GM12878 (cell line): ENCODE measurements around the gene KDM3B. TPM values are rescaled to one million over a fixed set of nuclear protein-coding genes. Genes with fewer than 3 reads are reported as not detected.
A peak's percentile ranks its signal among the peaks of the same experiment; 100 is the strongest.

ENCODE experiments used
- ATAC-seq: fragments of 200-7000 bp; cut with Tn5 transposase; 3 replicates; pipeline ENCODE4 v1.9.1; 2020; ENCODE audit warnings: mild to moderate bottlenecking, moderate library complexity
- BruUV-seq: library from RNA; stranded (reverse); fragments of 400-500 nt; replicated peaks from 2 replicates; lab custom pipeline; 2021; lab: Mats Ljungman, UMichigan
- CTCF ChIA-PET: fragments of 300-600 bp; sonication (Branson Sonifier 250); formaldehyde crosslinking; extraction: SDS; loops from one replicate; lab custom pipeline; 2021; ENCODE audit warnings: inconsistent platforms; lab: Yijun Ruan, JAX
- POLR2A ChIA-PET: fragments of 350-600 bp; formaldehyde crosslinking; extraction: SDS; loops from one replicate; lab custom pipeline; 2021; ENCODE audit warnings: inconsistent platforms; lab: Charles Lee
- RAD21 ChIA-PET: fragments of 300-600 bp; sonication (Branson Sonifier 250); formaldehyde crosslinking; loops from one replicate; lab custom pipeline; 2023; ENCODE audit warnings: antibody characterized with exemption; ENCODE audit not compliant: unreplicated experiment; lab: Charles Lee
- SMC1A ChIA-PET: fragments of 300-600 bp; sonication (Branson Sonifier 250); formaldehyde crosslinking; loops from one replicate; lab custom pipeline; 2023; ENCODE audit not compliant: unreplicated experiment, uncharacterized antibody; lab: Charles Lee
- DNase-seq: peaks from one replicate; pipeline ENCODE4 v3.0.0-alpha.2; 2011; ENCODE audit warnings: low read depth, low spot score
- FAIRE-seq: peaks from 3 replicates; lab custom pipeline; 2011; peaks lifted over from hg19 to GRCh38; lab: Jason Lieb, UNC
- H2AFZ ChIP-seq: 2 replicates; pipeline ENCODE4 v1.6.0; 2011; ENCODE audit warnings: low read depth, low read length, control low read depth; ENCODE audit not compliant: control insufficient read depth
- H3K27ac ChIP-seq: 2 replicates; pipeline ENCODE4 v1.5.1; 2011; ENCODE audit warnings: control low read depth; ENCODE audit not compliant: control insufficient read depth, insufficient read depth
- H3K27me3 ChIP-seq, 2 experiments: replicated peaks in 1 of 2; 2 replicates each; pipeline versions ENCODE4 v1.6.0 to v1.6.1; 2011; ENCODE audit warnings: low read length in 1 of 2; ENCODE audit not compliant: control insufficient read depth in 2 of 2, insufficient read depth in 2 of 2
- H3K36me3 ChIP-seq, 2 experiments: 2 replicates each; pipeline ENCODE4 v1.5.1; 2011; ENCODE audit warnings: low read length in 1 of 2; ENCODE audit not compliant: control insufficient read depth in 2 of 2, insufficient read depth in 2 of 2
- H3K4me1 ChIP-seq: 2 replicates; pipeline ENCODE4 v1.6.1; 2011; ENCODE audit warnings: mild to moderate bottlenecking, low read length, moderate library complexity, mixed read lengths; ENCODE audit not compliant: control insufficient read depth, insufficient read depth
- H3K4me2 ChIP-seq: 2 replicates; pipeline ENCODE4 v1.6.0; 2011; ENCODE audit warnings: control low read depth; ENCODE audit not compliant: control insufficient read depth, insufficient read depth
- H3K4me3 ChIP-seq: fragments of 200-600 bp; sonication (generic); 2 replicates; pipeline ENCODE4 v1.5.1; 2016
- H3K79me2 ChIP-seq: 2 replicates; pipeline ENCODE4 v1.6.0; 2011; ENCODE audit warnings: low read length; ENCODE audit not compliant: control insufficient read depth, insufficient read depth
- H3K9ac ChIP-seq: 2 replicates; pipeline ENCODE4 v1.8.0; 2011; ENCODE audit warnings: low read length, control low read depth, mixed read lengths; ENCODE audit not compliant: control insufficient read depth, insufficient read depth
- H3K9me3 ChIP-seq: replicated peaks from 3 replicates; pipeline ENCODE4 v1.5.1; 2011; ENCODE audit warnings: mild to moderate bottlenecking, low read length; ENCODE audit not compliant: control insufficient read depth, insufficient read depth
- H4K20me1 ChIP-seq: 2 replicates; pipeline ENCODE4 v1.6.0; 2011; ENCODE audit not compliant: control insufficient read depth, insufficient read depth
- BCL3 ChIP-seq: IDR thresholded peaks from 2 replicates; pipeline ENCODE4 v1.6.1; 2011; ENCODE audit warnings: borderline replicate concordance, low read depth, mild to moderate bottlenecking, moderate library complexity, low read length; ENCODE audit not compliant: insufficient read depth, poor library complexity, severe bottlenecking
- E2F8 ChIP-seq: fragments of 450-650 bp; IDR thresholded peaks from 2 replicates; pipeline ENCODE4 v1.6.1; 2018; ENCODE audit warnings: mild to moderate bottlenecking, low read depth, moderate library complexity; ENCODE audit not compliant: partially characterized antibody
- MXI1 ChIP-seq: fragments of 150-350 bp; IDR thresholded peaks from 2 replicates; pipeline ENCODE4 v1.6.1; 2011; ENCODE audit warnings: low read depth, mild to moderate bottlenecking, inconsistent platforms, low read length, improper control_type of control experiment
- NFIC ChIP-seq: IDR thresholded peaks from 2 replicates; pipeline ENCODE4 v1.6.1; 2012; ENCODE audit warnings: low read depth, mild to moderate bottlenecking, inconsistent platforms, low read length, moderate library complexity
- NFYA ChIP-seq: IDR thresholded peaks from 2 replicates; pipeline ENCODE4 v1.6.1; 2011; ENCODE audit warnings: low read depth, mild to moderate bottlenecking, low read length, improper control_type of control experiment, borderline replicate concordance
- NR2F1 ChIP-seq: fragments of 450-650 bp; conservative IDR thresholded peaks from 2 replicates; pipeline ENCODE4 v1.6.1; 2017; ENCODE audit warnings: mild to moderate bottlenecking
- NRF1 ChIP-seq: conservative IDR thresholded peaks from 2 replicates; pipeline ENCODE4 v1.6.1; 2011; ENCODE audit warnings: mild to moderate bottlenecking, low read depth, low read length, improper control_type of control experiment
- RBBP5 ChIP-seq: fragments of 200-600 bp; sonication (generic); conservative IDR thresholded peaks from 2 replicates; pipeline ENCODE4 v1.6.1; 2016
- RELA ChIP-seq: fragments of 450-650 bp; IDR thresholded peaks from 2 replicates; pipeline ENCODE4 v1.8.0; 2014; ENCODE audit warnings: borderline replicate concordance; ENCODE audit not compliant: partially characterized antibody
- SMAD5 ChIP-seq: IDR thresholded peaks from 2 replicates; pipeline ENCODE4 v1.6.1; 2016; ENCODE audit warnings: antibody characterized with exemption, low read depth
- SREBF2 ChIP-seq: IDR thresholded peaks from 2 replicates; pipeline ENCODE4 v1.6.1; 2012; ENCODE audit warnings: mild to moderate bottlenecking, low read length
- SUZ12 ChIP-seq: fragments of 200-600 bp; sonication (generic); IDR thresholded peaks from one replicate; pipeline ENCODE4 v1.6.1; 2018; ENCODE audit warnings: antibody characterized with exemption, mild to moderate bottlenecking; ENCODE audit not compliant: unreplicated experiment
- TCF7 ChIP-seq: IDR thresholded peaks from 2 replicates; pipeline ENCODE4 v1.6.1; 2014; ENCODE audit warnings: antibody characterized with exemption, borderline replicate concordance
- USF1 ChIP-seq: IDR thresholded peaks from 2 replicates; pipeline ENCODE4 v1.6.1; 2011; ENCODE audit warnings: borderline replicate concordance, low read depth, mild to moderate bottlenecking, moderate library complexity, mixed read lengths, low read length; ENCODE audit not compliant: insufficient read depth; ENCODE audit errors: extremely low read length
- WRNIP1 ChIP-seq: IDR thresholded peaks from 2 replicates; pipeline ENCODE4 v1.6.1; 2011; ENCODE audit warnings: low read depth, low read length, improper control_type of control experiment, borderline replicate concordance
- WGBS: methylation state at CpG from one replicate; pipeline ENCODE4 v1.1.6; 2016; ENCODE audit warnings: low lambda C conversion rate; ENCODE audit not compliant: insufficient replicate concordance, insufficient coverage; ENCODE audit errors: missing lambda C conversion rate; 5-methylcytosine and 5-hydroxymethylcytosine counted together
- in situ Hi-C: fragments of 300-500 bp; cut with MboI; formaldehyde crosslinking; loops from 9 replicates; pipeline ENCODE4 v1.14.3; 2018; ENCODE audit warnings: mixed read lengths
- intact Hi-C: fragments of 100-400 bp; cut with micrococcal nuclease; formaldehyde crosslinking; loops from one replicate; pipeline ENCODE4 v1.14.2; 2022; ENCODE audit not compliant: unreplicated experiment
- polyA plus RNA-seq, 11 experiments: library from polyadenylated mRNA; depleted of rRNA in 4 of 11; unstranded in 6 of 11; stranded (reverse) in 5 of 11; fragments of >200 nt; fragmentation: Nextera tagmentation in 4 of 11; fragmentation: Illumina TruSeq in 1 of 11; extraction: Ambion mirVana in 4 of 11; extraction: Trizol in 1 of 11; gene quantifications; 1 replicate in 1 of 11; 2 replicates in 10 of 11; pipeline versions ENCODE4 v1.2.1 to v1.2.3, GENCODE V29; 2011 to 2016; ENCODE audit warnings: inconsistent platforms in 2 of 11, missing spikeins in 2 of 11, low read depth in 1 of 11
- total RNA-seq, 4 experiments: library from RNA; depleted of rRNA in 3 of 4; stranded (reverse); fragments of >200 nt in 3 of 4; fragmentation: Illumina TruSeq in 1 of 4; extraction: Trizol in 1 of 4; gene quantifications; 2 replicates each; pipeline versions ENCODE4 v1.2.1 to v1.2.3, GENCODE V29; 2013 to 2021

Gene KDM3B
- total and polyA plus RNA-seq, 10 of the 15 experiments (the other 5 are each of a cell fraction or from before 2014, with no cell fraction given), result 8.5 to 45.7 (median 29.0) TPM

GRCh38 chr5:138369261-138369660 is 16.8 kb downstream of the KDM3B start:
- Histone ChIP-seq H3K4me3 (no peak overlapping the region), H3K4me1 (peaks cover 19% of the 10 kb centered on the region; the same call in 1 of the 2 replicates), H3K27ac (peak overlapping the region; percentile 29)
- CTCF ChIA-PET, result interaction anchor here (0.6 to 5.9 kb wide), 4 partner anchors 15 to 450 kb away, joined by 3 to 64 read pairs (median 3); partner anchors contain the start of gene KDM3B
- BruUV-seq, result no TSS peak
- intact Hi-C loops (no loop called here), in situ Hi-C loops (no loop called here)
- DNase-seq, result no peak
- TF ChIP-seq NFYA, result no peak
- TF ChIP-seq SUZ12, result no peak
- no peak for TF ChIP-seq BCL3
- no peak for TF ChIP-seq WRNIP1
- TF ChIP-seq RBBP5, result no peak
- TF ChIP-seq NR2F1, result no peak
- no peak for TF ChIP-seq NRF1
- no peak for TF ChIP-seq SREBF2
- TF ChIP-seq NFIC, result no peak
- TF ChIP-seq E2F8, result no peak
- no peak for TF ChIP-seq TCF7
- TF ChIP-seq RELA, result no peak
- TF ChIP-seq MXI1, result no peak
- no peak for TF ChIP-seq SMAD5
- no peak for TF ChIP-seq USF1
- TF ChIP-seq, all 136 proteins: peak for 0
- ChIA-PET RAD21 (interaction anchor here (1.1 kb wide), 1 partner anchor 16 kb away, joined by 3 read pairs; no protein-coding TSS in a partner anchor), SMC1A (interaction anchor here (0.9 to 5.6 kb wide), 4 partner anchors 9 to 30 kb away, joined by 3 to 36 read pairs (median 5); partner anchors contain the start of gene KDM3B), POLR2A (interaction anchor here (2.2 kb wide), 1 partner anchor 16 kb away, joined by 9 read pairs; the partner anchor contains the start of gene KDM3B)
- 95% methylated on average over 5 of the region's 5 CpGs for WGBS
- no peak overlapping the region for H3K9ac ChIP-seq
- no peak; the same call in 2 of the 3 replicates for ATAC-seq
- peaks cover 0 to 4% of the 10 kb centered on the region in 2 experiments; a peak in 2 of 4 replicates for H3K36me3 ChIP-seq
- FAIRE-seq, result no peak
- H3K4me2 ChIP-seq, result peak overlapping the region; percentile 47
- peaks cover 65% of the 10 kb centered on the region for H3K79me2 ChIP-seq
- H3K9me3 ChIP-seq, result no peaks in the 10 kb centered on the region
- H3K27me3 ChIP-seq, result no peaks in the 10 kb centered on the region
- H4K20me1 ChIP-seq, result no peaks in the 10 kb centered on the region
- no peak overlapping the region for H2AFZ ChIP-seq
